Measurements from ENCODE around the gene RPL38. TPM values are rescaled to one million over a fixed set of nuclear protein-coding genes. Genes with fewer than 3 reads are reported as not detected.
A peak's percentile ranks its signal among the peaks of the same experiment; 100 is the strongest.

Gene RPL38
- total RNA-seq, result 747 TPM
- long read RNA-seq, transcript RPL38-202 (5 exons, 431 nt), result minor isoform, 34 of 160 reads
- long read RNA-seq, transcript RPL38-201 (5 exons, 1,170 nt), result major isoform, 123 of 160 reads
- long read RNA-seq, partial matches to known transcripts, result 1 of 160 reads
- long read RNA-seq, other reads (novel, unspliced or antisense), result 0 of 160 reads

- peak; percentile 95 for DNase-seq (ENCODE audit: missing footprints)
- peak; percentile 88 for ATAC-seq
- intact Hi-C loops (cut with DNase I), result no loop called here
These were observed at the start of gene RPL38 for GRCh38 chr17:74203439-74204240. RPL38 (plus strand) TSS chr17:74203678; CDS start chr17:74203956, 278 bp downstream.

- DNase-seq (ENCODE audit: missing footprints) (no peak), ATAC-seq (no peak)
- intact Hi-C loops (cut with DNase I), result no loop called here
These were observed 49.6 kb upstream of the RPL38 start for GRCh38 chr17:74153821-74154430.

GRCh38 chr17:74156878-74157277 lies 46.6 kb upstream of the RPL38 start:
- ATAC-seq, result no peak
- no peak for DNase-seq (ENCODE audit: missing footprints)
- intact Hi-C loops (cut with DNase I), result no loop called here

- DNase-seq (ENCODE audit: missing footprints) (no peak), ATAC-seq (no peak)
- intact Hi-C loops (cut with DNase I), result no loop called here
These were observed 46.1 kb upstream of the RPL38 start for GRCh38 chr17:74157366-74157765.

GRCh38 chr17:74158761-74159160 lies 44.7 kb upstream of the RPL38 start:
- DNase-seq (ENCODE audit: missing footprints) (no peak), ATAC-seq (no peak)
- intact Hi-C loops (cut with DNase I), result no loop called here

- DNase-seq (ENCODE audit: missing footprints) (no peak), ATAC-seq (no peak)
- intact Hi-C loops (cut with DNase I), result no loop called here
These were observed 44.1 kb upstream of the RPL38 start for GRCh38 chr17:74159226-74159840.

- ATAC-seq, result no peak
- DNase-seq (ENCODE audit: missing footprints), result no peak
- intact Hi-C loops (cut with DNase I), result no loop called here
These were observed 42.6 kb upstream of the RPL38 start for GRCh38 chr17:74160656-74161502.

GRCh38 chr17:74161503-74161875 lies 42.0 kb upstream of the RPL38 start:
- DNase-seq (ENCODE audit: missing footprints), result no peak
- intact Hi-C loops (cut with DNase I), result no loop called here
- ATAC-seq, result no peak

GRCh38 chr17:74163271-74163821 lies 40.1 kb upstream of the RPL38 start:
- no peak for ATAC-seq
- intact Hi-C loops (cut with DNase I), result no loop called here
- DNase-seq (ENCODE audit: missing footprints), result no peak

GRCh38 chr17:74163836-74164235 lies 39.6 kb upstream of the RPL38 start:
- intact Hi-C loops (cut with DNase I), result no loop called here
- ATAC-seq (no peak), DNase-seq (ENCODE audit: missing footprints) (no peak)

- DNase-seq (ENCODE audit: missing footprints) (no peak), ATAC-seq (no peak)
- intact Hi-C loops (cut with DNase I), result no loop called here
These were observed 38.9 kb upstream of the RPL38 start for GRCh38 chr17:74164446-74165045.

- DNase-seq (ENCODE audit: missing footprints) (no peak), ATAC-seq (no peak)
- intact Hi-C loops (cut with DNase I), result no loop called here
These were observed 37.6 kb upstream of the RPL38 start for GRCh38 chr17:74165797-74166365.

GRCh38 chr17:74170924-74171323 lies 32.6 kb upstream of the RPL38 start:
- DNase-seq (ENCODE audit: missing footprints) (no peak), ATAC-seq (no peak)
- intact Hi-C loops (cut with DNase I), result no loop called here

- ATAC-seq (no peak), DNase-seq (ENCODE audit: missing footprints) (no peak)
- intact Hi-C loops (cut with DNase I), result no loop called here
These were observed 30.8 kb upstream of the RPL38 start for GRCh38 chr17:74172700-74173099.

- DNase-seq (ENCODE audit: missing footprints), result peak; percentile 78
- intact Hi-C loops (cut with DNase I), result loop anchor here (2.0 to 5.0 kb wide), 2 partner anchors 519 to 748 kb away; no protein-coding TSS in a partner anchor
- ATAC-seq, result peak; percentile 77
These were observed 26.9 kb upstream of the RPL38 start for GRCh38 chr17:74176546-74177001.

- intact Hi-C loops (cut with DNase I), result loop anchor here (2.0 to 5.0 kb wide), 2 partner anchors 520 to 748 kb away; no protein-coding TSS in a partner anchor
- DNase-seq (ENCODE audit: missing footprints) (no peak), ATAC-seq (peak; percentile 21)
These were observed 26.4 kb upstream of the RPL38 start for GRCh38 chr17:74177018-74177450.

- DNase-seq (ENCODE audit: missing footprints), result no peak
- intact Hi-C loops (cut with DNase I), result loop anchor here (5.0 kb wide), 1 partner anchor 522 kb away; no protein-coding TSS in a partner anchor
- no peak for ATAC-seq
These were observed 23.9 kb upstream of the RPL38 start for GRCh38 chr17:74179576-74179975.
